Panc1 (cell line): ENCODE data around the gene PRR13. TPM values are rescaled to one million over a fixed set of nuclear protein-coding genes. Genes with fewer than 3 reads are reported as not detected.

Source experiments
- ATAC-seq: fragments of 200-7000 bp; cut with Tn5 transposase; 2 replicates; pipeline ENCODE4 v1.9.1; 2020; ENCODE audit warnings: mild to moderate bottlenecking, moderate library complexity
- BruUV-seq: library from RNA; stranded (reverse); fragments of 400-500 nt; replicated peaks from 2 replicates; lab custom pipeline; 2021; lab: Mats Ljungman, UMichigan
- CTCF ChIA-PET: fragments of 300-600 bp; sonication (Branson Sonifier 250); formaldehyde crosslinking; loops from one replicate; lab custom pipeline; 2022; ENCODE audit warnings: antibody characterized with exemption; lab: Charles Lee
- POLR2A ChIA-PET: fragments of 300-600 bp; sonication (Branson Sonifier 250); formaldehyde crosslinking; loops from one replicate; lab custom pipeline; 2022; ENCODE audit warnings: antibody characterized with exemption; lab: Charles Lee
- DNase-seq: peaks from one replicate; pipeline ENCODE4 v3.0.0-alpha.2; 2010; ENCODE audit warnings: low read depth, low spot score
- H3K27ac ChIP-seq: 2 replicates; pipeline ENCODE4 v1.5.1; 2011; ENCODE audit warnings: mild to moderate bottlenecking, low read length, inconsistent platforms
- H3K27me3 ChIP-seq: fragments of 200-500 bp; sonication (Bioruptor generic); 2 replicates; pipeline ENCODE4 v1.6.0; 2014; ENCODE audit warnings: low read length, inconsistent platforms; ENCODE audit not compliant: control insufficient read depth, insufficient read depth
- H3K36me3 ChIP-seq: fragments of 200-500 bp; sonication (Bioruptor generic); 2 replicates; pipeline ENCODE4 v1.5.1; 2014; ENCODE audit warnings: inconsistent platforms, mild to moderate bottlenecking, low read length, moderate library complexity; ENCODE audit not compliant: control insufficient read depth, insufficient read depth
- H3K4me1 ChIP-seq: 2 replicates; pipeline ENCODE4 v1.5.1; 2011; ENCODE audit warnings: inconsistent platforms, mild to moderate bottlenecking, low read length, moderate library complexity; ENCODE audit not compliant: control insufficient read depth, insufficient read depth
- H3K4me3 ChIP-seq, 2 experiments: 2 replicates each; pipeline ENCODE4 v1.5.1; 2011 to 2012; ENCODE audit warnings: low read depth in 2 of 2, low read length in 2 of 2, mild to moderate bottlenecking in 2 of 2, inconsistent platforms in 1 of 2, moderate library complexity in 1 of 2
- H3K9me3 ChIP-seq: fragments of 200-500 bp; sonication (Bioruptor generic); 2 replicates; pipeline ENCODE4 v1.5.1; 2014; ENCODE audit warnings: low read depth, mild to moderate bottlenecking, inconsistent platforms, low read length, moderate library complexity; ENCODE audit not compliant: control insufficient read depth, insufficient read depth
- CTCF ChIP-seq: fragments of 450-650 bp; IDR thresholded peaks from 2 replicates; pipeline ENCODE4 v1.5.1; 2017; ENCODE audit warnings: mild to moderate bottlenecking
- POLR2AphosphoS5 ChIP-seq: IDR thresholded peaks from 2 replicates; pipeline ENCODE4 v1.6.1; 2012; ENCODE audit warnings: mild to moderate bottlenecking, low read depth, low read length, moderate library complexity
- REST ChIP-seq, 2 experiments: IDR thresholded peaks; 2 replicates each; pipeline ENCODE4 v1.6.1; 2011 to 2012; ENCODE audit warnings: low read depth in 2 of 2, control low read depth in 1 of 2, low read length in 1 of 2, mild to moderate bottlenecking in 1 of 2, moderate library complexity in 1 of 2; ENCODE audit not compliant: insufficient read depth in 1 of 2
- SIN3A ChIP-seq: IDR thresholded peaks from 2 replicates; pipeline ENCODE4 v1.6.1; 2012; ENCODE audit warnings: low read depth, mild to moderate bottlenecking, low read length, moderate library complexity, borderline replicate concordance; ENCODE audit not compliant: insufficient read depth
- TCF7L2 ChIP-seq: IDR thresholded peaks from 2 replicates; pipeline ENCODE4 v1.6.1; 2011; ENCODE audit warnings: mild to moderate bottlenecking, low read depth, low read length, inconsistent platforms
- in situ Hi-C: cut with HindIII; loops from 2 replicates; pipeline ENCODE4 v1.10.0; 2016; ENCODE audit warnings: low sequenced_read_pairs, low pct_unique_long_range_greater_than_20kb
- intact Hi-C: fragments of 100-400 bp; cut with micrococcal nuclease; formaldehyde crosslinking; loops from one replicate; pipeline ENCODE4 v1.10.0; 2022; ENCODE audit not compliant: unreplicated experiment
- total RNA-seq: library from RNA; stranded (reverse); gene quantifications from one replicate; pipeline ENCODE4 v1.2.1, GENCODE V29; 2021; ENCODE audit not compliant: unreplicated experiment

The PRR13 gene
- total RNA-seq, 1 experiment from 2014 or later = 454 TPM

DNA sequence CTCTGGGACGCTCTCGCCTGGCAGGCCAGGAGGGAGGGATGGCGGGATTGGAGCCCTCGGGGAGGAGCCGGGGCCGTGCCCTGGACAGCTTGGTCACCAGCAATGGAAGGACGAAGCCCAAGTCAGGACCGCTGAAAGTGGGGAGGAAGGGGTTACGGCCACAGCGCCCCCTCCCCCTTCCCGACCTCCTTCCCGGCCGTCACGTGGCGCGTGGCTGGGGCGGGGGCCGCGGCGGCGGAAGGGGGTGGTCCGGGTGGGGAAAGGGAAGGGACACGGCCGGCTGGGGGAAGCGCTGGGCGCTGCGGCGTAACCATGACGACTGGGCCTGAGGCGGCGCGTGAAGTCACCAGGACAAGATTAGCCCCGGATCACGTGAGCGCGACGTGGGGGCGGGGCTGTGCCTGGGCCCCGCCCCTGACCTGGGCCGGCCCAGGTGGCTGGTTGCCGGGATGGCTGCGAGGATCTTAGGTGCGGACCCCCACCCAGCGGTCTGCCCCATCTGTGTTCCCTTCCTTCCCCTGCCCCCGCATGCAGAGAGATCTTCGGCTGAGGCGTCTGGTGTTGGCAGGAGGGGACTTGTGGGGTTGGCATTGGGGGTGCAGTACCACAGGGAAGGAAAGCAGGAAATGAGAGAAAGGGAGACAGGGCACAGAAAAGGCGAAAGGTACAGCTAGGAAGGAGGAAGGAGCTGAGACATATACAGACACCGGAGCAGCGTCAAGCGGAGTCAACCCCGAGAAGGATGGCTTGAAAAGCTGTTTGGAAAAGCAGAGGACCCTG lies 51.5 kb downstream of the PRR13 start:
- no TSS peak for BruUV-seq
- Histone ChIP-seq H3K27ac (peak overlapping the region; percentile 92), H3K4me3 (peak overlapping the region; percentile 48 to 78), H3K9me3 (no peaks in the 10 kb centered on the region), H3K4me1 (peaks cover 28% of the 10 kb centered on the region), H3K27me3 (no peaks in the 10 kb centered on the region), H3K36me3 (no peaks in the 10 kb centered on the region)
- CTCF ChIA-PET = interaction anchor here (0.7 kb wide), 1 partner anchor 11 kb away, joined by 3 read pairs; no protein-coding TSS in a partner anchor
- no peak for TF ChIP-seq TCF7L2
- TF ChIP-seq SIN3A = peak; percentile 34; the same call in 1 of the 2 replicates
- TF ChIP-seq CTCF = no peak
- peak; percentile 68 for TF ChIP-seq POLR2AphosphoS5
- peak; percentile 60 for DNase-seq
- intact Hi-C loops (no loop called here), in situ Hi-C loops (no loop called here)
- POLR2A ChIA-PET = interaction anchor here (0.5 to 0.8 kb wide), 4 partner anchors 11 to 292 kb away, joined by 3 to 8 read pairs (median 4); no protein-coding TSS in a partner anchor
- ATAC-seq = peak; percentile 94

- Histone ChIP-seq H3K4me1 (peaks cover 35% of the 10 kb centered on the region), H3K27ac (peak overlapping the region; percentile 92), H3K36me3 (no peaks in the 10 kb centered on the region), H3K9me3 (no peaks in the 10 kb centered on the region), H3K4me3 (peak overlapping the region; percentile 48 to 78), H3K27me3 (no peaks in the 10 kb centered on the region)
- no peak for TF ChIP-seq SIN3A
- TF ChIP-seq POLR2AphosphoS5 = no peak
- TF ChIP-seq REST (IDR thresholded peaks at IDR 0.05; ENCODE audit: insufficient read depth in 1 of 2, low read depth in 2 of 2, low read length in 1 of 2) = no peak
- no peak for TF ChIP-seq TCF7L2
- no peak for TF ChIP-seq CTCF
- DNase-seq (no peak), ATAC-seq (peak; percentile 22; the same call in 1 of the 2 replicates)
- in situ Hi-C loops = no loop called here
- BruUV-seq = TSS peak; percentile 97
- ChIA-PET CTCF (no interaction called here), POLR2A (interaction anchor here (0.5 to 0.8 kb wide), 3 partner anchors 11 to 193 kb away, joined by 3 to 8 read pairs (median 4); no protein-coding TSS in a partner anchor)
- intact Hi-C loops = no loop called here
Observed at GRCh38 chr12:53493610-53494391, 52.3 kb downstream of the PRR13 start.

Other genes with a start within 250 kb of the PRR13 start
- 0.98 TPM for gene ITGB7, start 234.5 kb upstream of the PRR13 start, total RNA-seq
- 41.2 TPM for gene RARG, start 209.5 kb upstream of the PRR13 start, total RNA-seq
- gene ESPL1, start 173.4 kb upstream of the PRR13 start, total RNA-seq = 54.6 TPM
- 340 TPM for gene PFDN5, start 146.2 kb upstream of the PRR13 start, total RNA-seq
- gene MYG1, start 142.0 kb upstream of the PRR13 start, total RNA-seq = 77.4 TPM
- 77.7 TPM for gene AAAS, start 120.1 kb upstream of the PRR13 start, total RNA-seq
- gene SP7, start 105.4 kb upstream of the PRR13 start, total RNA-seq = not detected
- gene SP1, start 61.6 kb upstream of the PRR13 start, total RNA-seq = 81.0 TPM
- gene AMHR2, start 17.9 kb upstream of the PRR13 start, total RNA-seq = 0.13 TPM
- 836 TPM for gene PCBP2, start 10.4 kb downstream of the PRR13 start, total RNA-seq
- gene MAP3K12, start 57.7 kb downstream of the PRR13 start, total RNA-seq = 32.2 TPM
- gene TARBP2, start 59.5 kb downstream of the PRR13 start, total RNA-seq = 67.3 TPM
- not detected for gene NPFF, start 65.8 kb downstream of the PRR13 start, total RNA-seq
- 29.5 TPM for gene ATF7, start 184.6 kb downstream of the PRR13 start, total RNA-seq
- gene ATP5MC2, start 234.3 kb downstream of the PRR13 start, total RNA-seq = 290 TPM